Activated CD4-positive, alpha-beta T cell treated with anti-CD3 and anti-CD28 coated beads, Interleukin-2, amount 10 ng/mL, durations not matched to agents 24 days and 14 days (primary cell): ENCODE results near the gene LDAH. TPM values are rescaled to one million over a fixed set of nuclear protein-coding genes. Genes with fewer than 3 reads are reported as not detected.

ENCODE experiments used
- DNase-seq: peaks from one replicate; pipeline ENCODE4 v3.0.0; 2022
- H3K27ac Mint-ChIP-seq: one replicate; pipeline ENCODE4 v1.8.0; 2022; ENCODE audit warnings: mild to moderate bottlenecking, mixed read lengths
- H3K27me3 Mint-ChIP-seq: one replicate; pipeline ENCODE4 v1.8.0; 2022; ENCODE audit warnings: mixed read lengths
- H3K36me3 Mint-ChIP-seq: one replicate; pipeline ENCODE4 v1.8.0; 2022; ENCODE audit warnings: low read depth, mild to moderate bottlenecking, mixed read lengths
- H3K4me1 Mint-ChIP-seq: one replicate; pipeline ENCODE4 v1.8.0; 2021; ENCODE audit warnings: mixed read lengths
- H3K4me3 Mint-ChIP-seq: one replicate; pipeline ENCODE4 v1.8.0; 2022; ENCODE audit warnings: mild to moderate bottlenecking, moderate library complexity, mixed read lengths
- H3K9me3 Mint-ChIP-seq: one replicate; pipeline ENCODE4 v1.8.0; 2021; ENCODE audit warnings: mixed read lengths
- intact Hi-C: fragments of 100-400 bp; cut with micrococcal nuclease; formaldehyde crosslinking; loops from one replicate; pipeline ENCODE4 v1.15.1; 2023
- total RNA-seq: library from RNA; stranded (reverse); gene quantifications from 2 replicates; pipeline ENCODE4 v1.2.3, GENCODE V29; 2022

The LDAH gene
- total RNA-seq, 1 donor from 2014 or later, result 31.6 TPM

GRCh38 chr2:20661421-20662307, 161.2 kb downstream of the LDAH start:
- H3K4me1 Mint-ChIP-seq, result peaks cover 2% of the 10 kb centered on the region
- H3K36me3 Mint-ChIP-seq, result no peaks in the 10 kb centered on the region
- peak; percentile 90 for DNase-seq
- no peak overlapping the region for H3K27ac Mint-ChIP-seq
- intact Hi-C loops, result loop anchor here (1.0 to 10.0 kb wide), 5 partner anchors 10 to 457 kb away; partner anchors contain the start of gene HS1BP3
- H3K9me3 Mint-ChIP-seq, result no peaks in the 10 kb centered on the region
- H3K27me3 Mint-ChIP-seq, result peaks cover 75% of the 10 kb centered on the region
- no peak overlapping the region for H3K4me3 Mint-ChIP-seq

DNA sequence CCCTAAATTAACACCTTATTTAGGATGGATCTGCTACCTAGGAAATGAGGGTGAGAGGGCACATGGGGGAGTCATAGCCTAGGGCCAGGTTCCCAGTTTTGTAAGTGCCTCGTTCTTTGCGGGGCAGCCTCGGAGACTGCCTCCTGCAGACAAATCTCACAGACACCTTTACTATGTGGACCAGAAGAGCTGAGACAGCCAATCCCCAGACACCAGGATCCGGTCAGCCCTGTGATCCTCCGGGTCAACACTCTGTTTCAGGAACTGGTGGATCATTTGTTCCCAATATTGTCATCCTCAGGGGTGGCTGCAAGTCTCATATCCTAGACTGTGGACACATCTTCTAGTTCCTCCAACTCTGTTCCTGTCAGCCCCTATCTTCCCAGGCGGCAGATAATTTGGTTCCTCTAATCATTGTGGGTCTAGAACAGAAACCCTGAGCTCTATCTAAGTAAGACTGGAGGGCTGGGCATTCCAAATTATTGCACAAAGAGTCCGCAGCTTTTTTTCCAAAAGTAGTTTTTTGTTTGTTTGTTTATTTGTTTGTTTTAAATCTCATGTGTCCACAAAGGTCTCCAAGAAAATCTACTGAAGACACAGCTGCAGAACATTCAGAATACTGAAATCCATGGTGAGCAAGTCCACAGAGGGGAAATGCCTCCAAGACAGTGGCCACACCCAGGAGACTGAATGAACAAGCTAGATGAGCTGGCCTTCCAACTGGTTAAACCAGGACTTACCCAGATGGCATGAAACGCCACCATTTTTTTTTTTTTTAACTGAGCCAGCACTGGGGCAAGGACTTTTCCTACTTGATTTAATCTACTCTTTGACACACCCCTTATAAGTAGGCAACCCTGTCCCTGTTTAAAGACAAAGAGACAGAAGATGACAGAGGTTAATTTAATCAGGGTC, 162.1 kb downstream of the LDAH start:
- intact Hi-C loops, result loop anchor here (1.0 to 10.0 kb wide), 5 partner anchors 9 to 458 kb away; partner anchors contain the start of gene HS1BP3
- no peak for DNase-seq
- no peaks in the 10 kb centered on the region for H3K36me3 Mint-ChIP-seq
- H3K27me3 Mint-ChIP-seq, result peaks cover 71% of the 10 kb centered on the region
- no peak overlapping the region for H3K27ac Mint-ChIP-seq
- no peaks in the 10 kb centered on the region for H3K9me3 Mint-ChIP-seq
- H3K4me1 Mint-ChIP-seq, result no peaks in the 10 kb centered on the region
- no peak overlapping the region for H3K4me3 Mint-ChIP-seq

DNA sequence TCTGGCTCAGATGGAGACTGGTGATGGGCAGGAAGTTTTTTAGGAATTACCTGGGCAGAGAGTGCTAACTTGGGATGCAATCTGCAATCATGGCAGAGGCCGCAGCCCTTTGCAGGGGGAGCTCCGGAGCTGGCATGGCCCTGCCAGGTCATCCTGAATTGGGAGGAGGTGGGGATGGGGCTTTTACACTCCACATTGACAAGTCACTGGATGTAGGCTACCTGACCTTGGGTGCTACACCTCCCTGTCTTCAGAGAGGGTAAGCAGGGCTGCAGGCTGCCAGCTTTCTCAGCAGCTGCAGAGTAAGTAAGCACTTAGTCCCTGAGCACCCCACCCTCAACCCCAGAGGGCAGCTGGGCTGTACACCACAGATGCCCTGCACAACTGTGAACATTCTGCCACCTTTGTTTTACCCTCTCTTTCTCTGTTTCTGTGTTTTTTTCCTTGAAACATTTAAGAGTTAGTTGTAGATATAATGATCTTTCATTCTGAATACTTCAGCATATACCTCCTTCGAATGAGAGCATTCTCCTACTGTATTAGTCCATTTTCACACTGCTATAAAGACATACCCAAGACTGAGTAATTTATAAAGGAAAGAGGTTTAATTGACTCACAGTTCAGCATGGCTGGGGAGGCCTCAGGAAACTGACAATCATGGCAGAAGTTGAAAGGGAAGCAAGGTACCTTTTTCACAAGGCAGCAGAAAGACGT, 165.2 kb downstream of the LDAH start:
- H3K4me1 Mint-ChIP-seq, result no peaks in the 10 kb centered on the region
- no peak overlapping the region for H3K4me3 Mint-ChIP-seq
- no peak overlapping the region for H3K27ac Mint-ChIP-seq
- intact Hi-C loops, result no loop called here
- H3K9me3 Mint-ChIP-seq, result no peaks in the 10 kb centered on the region
- no peaks in the 10 kb centered on the region for H3K36me3 Mint-ChIP-seq
- no peak for DNase-seq
- H3K27me3 Mint-ChIP-seq, result peaks cover 53% of the 10 kb centered on the region

GRCh38 chr2:20656561-20656960, 166.3 kb downstream of the LDAH start:
- H3K4me3 Mint-ChIP-seq, result no peak overlapping the region
- intact Hi-C loops, result no loop called here

DNA sequence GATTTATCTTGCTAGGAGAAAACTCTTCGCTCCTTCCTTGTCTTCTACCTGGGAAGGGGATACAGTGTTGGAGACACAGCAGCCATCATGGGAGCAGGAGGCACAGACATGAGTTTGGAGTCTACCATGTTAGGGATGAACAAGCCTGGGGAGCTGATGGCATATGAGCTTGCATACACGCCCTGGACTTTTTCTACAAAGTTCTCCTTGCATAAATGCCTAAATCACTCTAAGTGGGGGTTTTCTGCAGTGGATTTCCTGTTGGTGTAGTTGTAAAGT, 168.4 kb downstream of the LDAH start:
- peaks cover 15% of the 10 kb centered on the region for H3K4me1 Mint-ChIP-seq
- DNase-seq, result no peak
- no peak overlapping the region for H3K27ac Mint-ChIP-seq
- H3K36me3 Mint-ChIP-seq, result no peaks in the 10 kb centered on the region
- H3K9me3 Mint-ChIP-seq, result no peaks in the 10 kb centered on the region
- intact Hi-C loops, result loop anchor here (5.0 kb wide), 1 partner anchor 412 kb away; no protein-coding TSS in a partner anchor
- peaks cover 27% of the 10 kb centered on the region for H3K27me3 Mint-ChIP-seq
- no peak overlapping the region for H3K4me3 Mint-ChIP-seq

More at GRCh38 chr2:20656561-20656960, 166.3 kb downstream of the LDAH start:
- no peak overlapping the region for H3K27ac Mint-ChIP-seq
- DNase-seq, result no peak
- no peaks in the 10 kb centered on the region for H3K9me3 Mint-ChIP-seq
- no peaks in the 10 kb centered on the region for H3K36me3 Mint-ChIP-seq
- H3K27me3 Mint-ChIP-seq, result peaks cover 45% of the 10 kb centered on the region
- H3K4me1 Mint-ChIP-seq, result peaks cover 1% of the 10 kb centered on the region

GRCh38 chr2:20653695-20654534, 169.0 kb downstream of the LDAH start:
- H3K9me3 Mint-ChIP-seq, result no peaks in the 10 kb centered on the region
- intact Hi-C loops, result loop anchor here (5.0 kb wide), 1 partner anchor 412 kb away; no protein-coding TSS in a partner anchor
- peaks cover 23% of the 10 kb centered on the region for H3K27me3 Mint-ChIP-seq
- H3K4me1 Mint-ChIP-seq, result peaks cover 19% of the 10 kb centered on the region
- H3K27ac Mint-ChIP-seq, result no peak overlapping the region
- no peak for DNase-seq
- H3K36me3 Mint-ChIP-seq, result no peaks in the 10 kb centered on the region
- H3K4me3 Mint-ChIP-seq, result no peak overlapping the region

GRCh38 chr2:20652673-20653575, 170.0 kb downstream of the LDAH start:
- H3K36me3 Mint-ChIP-seq, result no peaks in the 10 kb centered on the region
- peaks cover 28% of the 10 kb centered on the region for H3K4me1 Mint-ChIP-seq
- intact Hi-C loops, result loop anchor here (5.0 kb wide), 1 partner anchor 411 kb away; no protein-coding TSS in a partner anchor
- H3K4me3 Mint-ChIP-seq, result no peak overlapping the region
- H3K27me3 Mint-ChIP-seq, result peaks cover 18% of the 10 kb centered on the region
- no peak overlapping the region for H3K27ac Mint-ChIP-seq
- H3K9me3 Mint-ChIP-seq, result no peaks in the 10 kb centered on the region
- no peak for DNase-seq

GRCh38 chr2:20652141-20652540, 170.8 kb downstream of the LDAH start:
- peak overlapping the region; percentile 8 for H3K4me3 Mint-ChIP-seq
- intact Hi-C loops, result loop anchor here (5.0 kb wide), 1 partner anchor 410 kb away; no protein-coding TSS in a partner anchor
- no peaks in the 10 kb centered on the region for H3K9me3 Mint-ChIP-seq
- H3K4me1 Mint-ChIP-seq, result peaks cover 29% of the 10 kb centered on the region
- no peak overlapping the region for H3K27ac Mint-ChIP-seq
- H3K27me3 Mint-ChIP-seq, result peaks cover 15% of the 10 kb centered on the region
- H3K36me3 Mint-ChIP-seq, result no peaks in the 10 kb centered on the region
- no peak for DNase-seq

DNA sequence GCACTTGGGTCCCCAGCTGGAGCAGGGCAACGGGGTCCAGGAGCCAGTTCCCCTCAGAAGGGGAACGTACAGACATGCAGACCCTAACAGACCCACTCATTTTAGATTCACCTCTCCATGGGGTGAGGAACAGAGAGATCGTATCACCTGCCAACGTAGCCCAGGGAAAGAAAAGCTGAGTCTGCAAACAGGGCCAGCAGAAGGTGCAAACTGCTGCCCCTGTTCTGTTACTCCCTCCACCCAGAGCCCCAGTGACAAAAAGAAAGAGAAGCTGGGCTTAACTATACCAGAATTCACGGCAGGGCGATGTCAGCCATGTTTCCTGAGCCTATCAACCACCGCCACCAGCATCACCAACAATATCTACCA, 171.2 kb downstream of the LDAH start:
- no peaks in the 10 kb centered on the region for H3K36me3 Mint-ChIP-seq
- peaks cover 29% of the 10 kb centered on the region for H3K4me1 Mint-ChIP-seq
- no peaks in the 10 kb centered on the region for H3K9me3 Mint-ChIP-seq
- H3K27ac Mint-ChIP-seq, result peak overlapping the region; percentile 89
- no peak for DNase-seq
- peak overlapping the region; percentile 85 for H3K4me3 Mint-ChIP-seq
- intact Hi-C loops, result loop anchor here (1.0 to 5.0 kb wide), 5 partner anchors 10 to 409 kb away; partner anchors contain the start of genes LDAH and RHOB
- H3K27me3 Mint-ChIP-seq, result peaks cover 14% of the 10 kb centered on the region

GRCh38 chr2:20650877-20651730, 171.8 kb downstream of the LDAH start, which contains the start of gene HS1BP3:
Gene HS1BP3 (minus strand): TSS chr2:20651098. CDS start chr2:20651063, 35 bp downstream.
- peak; percentile 98 for DNase-seq
- no peaks in the 10 kb centered on the region for H3K36me3 Mint-ChIP-seq
- H3K4me3 Mint-ChIP-seq, result peak within 1 kb of the TSS; percentile 85
- intact Hi-C loops, result loop anchor here (1.0 to 5.0 kb wide), 5 partner anchors 10 to 409 kb away; partner anchors contain the start of genes LDAH and RHOB
- peaks cover 29% of the 10 kb centered on the region for H3K4me1 Mint-ChIP-seq
- H3K27me3 Mint-ChIP-seq, result peaks cover 11% of the 10 kb centered on the region
- peak within 1 kb of the TSS; percentile 89 for H3K27ac Mint-ChIP-seq
- no peaks in the 10 kb centered on the region for H3K9me3 Mint-ChIP-seq

GRCh38 chr2:20650393-20650876, 172.5 kb downstream of the LDAH start:
- Mint-ChIP-seq H3K9me3 (no peaks in the 10 kb centered on the region), H3K27ac (peak overlapping the region; percentile 0), H3K27me3 (peaks cover 7% of the 10 kb centered on the region), H3K4me1 (peaks cover 29% of the 10 kb centered on the region), H3K36me3 (no peaks in the 10 kb centered on the region), H3K4me3 (peak overlapping the region; percentile 85)
- intact Hi-C loops, result loop anchor here (2.0 to 5.0 kb wide), 2 partner anchors 172 to 408 kb away; partner anchors contain the start of gene LDAH
- peak; percentile 81 for DNase-seq
